T-cell (primary cell): ENCODE measurements around the gene S100P. TPM values are rescaled to one million over a fixed set of nuclear protein-coding genes. Genes with fewer than 3 reads are reported as not detected.

ENCODE experiments used
- ATAC-seq, 4 experiments: fragments of 200-7000 bp in 3 of 4; fragments of 150-1000 bp in 1 of 4; cut with Tn5 transposase; replicated peaks in 1 of 4; 1 replicate in 3 of 4; 2 replicates in 1 of 4; pipeline ENCODE4 v1.10.0; 2021; ENCODE audit warnings: moderate library complexity in 3 of 4, mild to moderate bottlenecking in 2 of 4, moderate number of reproducible peaks in 1 of 4
- CTCF ChIA-PET, 2 donors: fragments of 300-600 bp; sonication (Branson Sonifier 250); formaldehyde crosslinking; loops; one replicate each; lab custom pipeline; 2022; ENCODE audit warnings: antibody characterized with exemption in 2 of 2; lab: Charles Lee
- POLR2A ChIA-PET, 2 donors: fragments of 300-600 bp; sonication (Branson Sonifier 250); formaldehyde crosslinking; loops; one replicate each; lab custom pipeline; 2022; ENCODE audit warnings: antibody characterized with exemption in 2 of 2; lab: Charles Lee
- DNase-seq, 35 experiments: peaks; one replicate each; pipeline versions ENCODE4 v3.0.0 to v3.0.0-alpha.2; 2013 to 2023
- H3K27ac ChIP-seq: one replicate; pipeline ENCODE4 v1.5.1; 2013; ENCODE audit warnings: low read length
- H3K27me3 ChIP-seq, 2 experiments: replicated peaks in 1 of 2; 1 replicate in 1 of 2; 2 replicates in 1 of 2; pipeline versions ENCODE4 v1.6.1 to v1.7.0; 2013; ENCODE audit warnings: low read length in 1 of 2, mixed read lengths in 1 of 2; ENCODE audit not compliant: control insufficient read depth in 2 of 2, insufficient read depth in 2 of 2; ENCODE audit errors: extremely low read depth in 1 of 2
- H3K36me3 ChIP-seq, 2 donors: 1 replicate in 1 of 2; 2 replicates in 1 of 2; pipeline versions ENCODE4 v1.6.1 to v1.7.0; 2013; ENCODE audit warnings: low read length in 1 of 2; ENCODE audit not compliant: control insufficient read depth in 2 of 2, insufficient read depth in 1 of 2; ENCODE audit errors: extremely low read depth in 1 of 2
- H3K4me1 ChIP-seq, 2 experiments: 1 replicate in 1 of 2; 2 replicates in 1 of 2; pipeline versions ENCODE4 v1.6.1 to v1.7.0; 2013; ENCODE audit warnings: low read length in 2 of 2, mixed read lengths in 1 of 2; ENCODE audit not compliant: insufficient read depth in 2 of 2, control insufficient read depth in 1 of 2; ENCODE audit errors: extremely low read depth in 1 of 2
- H3K4me3 ChIP-seq, 2 donors: 1 replicate in 1 of 2; 2 replicates in 1 of 2; pipeline versions ENCODE4 v1.5.1 to v1.7.0; 2013; ENCODE audit warnings: mild to moderate bottlenecking in 2 of 2, low read length in 1 of 2, moderate library complexity in 1 of 2; ENCODE audit not compliant: control insufficient read depth in 1 of 2; ENCODE audit errors: extremely low read depth in 1 of 2
- H3K9me3 ChIP-seq: 2 replicates; pipeline ENCODE4 v1.7.0; 2013
- H3K27ac Mint-ChIP-seq, 2 donors: one replicate each; pipeline ENCODE4 v1.8.0; 2020 to 2021; ENCODE audit warnings: mild to moderate bottlenecking in 2 of 2, mixed read lengths in 2 of 2
- H3K27me3 Mint-ChIP-seq, 2 donors: one replicate each; pipeline ENCODE4 v1.8.0; 2021 to 2022; ENCODE audit warnings: mixed read lengths in 2 of 2
- H3K36me3 Mint-ChIP-seq: one replicate; pipeline ENCODE4 v1.8.0; 2021; ENCODE audit warnings: mixed read lengths
- H3K4me1 Mint-ChIP-seq, 3 donors: one replicate each; pipeline ENCODE4 v1.8.0; 2020 to 2022; ENCODE audit warnings: mixed read lengths in 3 of 3, mild to moderate bottlenecking in 1 of 3
- H3K4me3 Mint-ChIP-seq, 3 donors: one replicate each; pipeline ENCODE4 v1.8.0; 2020 to 2022; ENCODE audit warnings: mild to moderate bottlenecking in 3 of 3, mixed read lengths in 3 of 3, moderate library complexity in 3 of 3
- H3K9me3 Mint-ChIP-seq, 3 donors: one replicate each; pipeline ENCODE4 v1.8.0; 2020 to 2022; ENCODE audit warnings: mixed read lengths in 3 of 3
- WGBS: methylation state at CpG from one replicate; pipeline ENCODE4 v1.1.5; 2013; ENCODE audit warnings: missing lambda C conversion rate; ENCODE audit not compliant: insufficient coverage; 5-methylcytosine and 5-hydroxymethylcytosine counted together
- total RNA-seq, 35 experiments: library from RNA in 6 of 35; stranded (reverse) in 6 of 35; fragments of 120-200 nt in 1 of 35; gene quantifications; one replicate each; pipeline versions ENCODE4 v1.2.1 to v1.2.4 and lab custom pipeline; 2013 to 2026

Gene S100P
- total RNA-seq, 5 donors from 2014 or later (not counting 1 experiment from before 2014, with no cell fraction given) = 0.70 to 3.8 (median 1.9) TPM; not detected in 1

DNA sequence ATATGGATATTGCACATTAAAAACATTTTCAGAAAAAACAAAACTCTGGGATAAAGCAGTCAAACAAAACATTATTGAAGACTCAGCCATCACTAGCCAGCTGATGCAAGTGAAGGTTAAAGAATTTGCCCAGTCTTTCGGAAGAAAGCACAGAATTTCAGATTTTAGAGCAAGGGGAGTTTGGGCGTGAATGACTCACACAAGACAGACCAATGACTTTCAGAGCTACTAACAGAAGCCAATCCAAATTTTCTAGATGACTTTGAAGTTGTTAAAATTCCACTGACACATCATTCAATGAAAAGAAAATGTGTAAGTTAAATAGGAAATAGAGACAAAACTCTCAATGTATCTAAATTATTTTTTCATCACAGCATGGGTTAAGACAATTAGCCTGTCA, 12.0 kb downstream of the S100P start:
- Histone ChIP-seq H3K9me3 (no peaks in the 10 kb centered on the region), H3K4me3 (no peak overlapping the region), H3K4me1 (peaks cover 27 to 39% of the 10 kb centered on the region in 2 experiments), H3K36me3 (peaks cover 0 to 34% of the 10 kb centered on the region in 2 donors), H3K27ac (no peak overlapping the region), H3K27me3 (no peaks in the 10 kb centered on the region)
- DNase-seq (no peak), ATAC-seq (no peak)
- ChIA-PET POLR2A (interaction anchor here in 1 of 2 donors (0.8 kb wide), 1 partner anchor 13 kb away, joined by 3 read pairs; no protein-coding TSS in a partner anchor), CTCF (interaction anchor here (1.0 to 3.8 kb wide), 4 partner anchors 9 to 32 kb away, joined by 3 to 18 read pairs (median 7); a partner anchor contains a TSS)
- Mint-ChIP-seq H3K9me3 (no peaks in the 10 kb centered on the region), H3K36me3 (peaks cover 60% of the 10 kb centered on the region), H3K27me3 (no peaks in the 10 kb centered on the region), H3K27ac (peak overlapping the region; percentile 3 to 52), H3K4me3 (peak overlapping the region in 1 of 3 donors; percentile 96), H3K4me1 (peaks cover 70 to 76% (median 72%) of the 10 kb centered on the region in 3 donors)
- WGBS = no CpG with 5 or more reads among the region's 2 CpGs

DNA sequence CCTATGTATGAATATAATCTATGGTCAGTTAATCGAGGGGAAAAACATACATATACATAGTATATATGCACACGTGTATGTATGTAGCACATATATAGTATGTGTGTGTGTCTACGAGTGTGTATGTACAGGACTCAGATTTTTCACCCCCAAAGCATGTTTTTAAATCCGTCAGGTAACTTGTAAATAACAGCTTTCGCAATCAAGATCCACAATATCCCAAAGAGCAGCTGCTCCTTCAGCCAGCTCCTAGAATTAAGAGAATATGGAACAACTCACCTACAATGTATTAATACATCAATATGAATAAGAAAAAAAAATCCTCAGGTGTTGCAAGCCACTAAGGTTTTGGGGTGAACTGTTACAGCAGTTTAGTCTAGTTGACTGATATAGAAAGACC, 12.5 kb downstream of the S100P start:
- H3K4me3 Mint-ChIP-seq = peak overlapping the region; percentile 32 to 96 (median 58)
- peaks cover 58% of the 10 kb centered on the region for H3K36me3 Mint-ChIP-seq
- peaks cover 72 to 78% (median 77%) of the 10 kb centered on the region in 3 donors for H3K4me1 Mint-ChIP-seq
- Histone ChIP-seq H3K4me1 (peaks cover 27 to 39% of the 10 kb centered on the region in 2 experiments), H3K27ac (no peak overlapping the region), H3K36me3 (peaks cover 0 to 33% of the 10 kb centered on the region in 2 donors), H3K9me3 (no peaks in the 10 kb centered on the region), H3K27me3 (no peaks in the 10 kb centered on the region), H3K4me3 (no peak overlapping the region)
- DNase-seq = no peak
- POLR2A ChIA-PET = interaction anchor here in 1 of 2 donors (0.7 to 0.8 kb wide), 2 partner anchors 13 to 31 kb away, joined by 3 read pairs; no protein-coding TSS in a partner anchor
- ATAC-seq = no peak
- peak overlapping the region; percentile 52 to 72 for H3K27ac Mint-ChIP-seq
- no peaks in the 10 kb centered on the region for H3K27me3 Mint-ChIP-seq
- WGBS = no CpG with 5 or more reads among the region's 5 CpGs
- CTCF ChIA-PET = interaction anchor here in 1 of 2 donors (1.2 to 3.8 kb wide), 4 partner anchors 10 to 33 kb away, joined by 4 to 18 read pairs (median 7); a partner anchor contains a TSS
- H3K9me3 Mint-ChIP-seq = no peaks in the 10 kb centered on the region

DNA sequence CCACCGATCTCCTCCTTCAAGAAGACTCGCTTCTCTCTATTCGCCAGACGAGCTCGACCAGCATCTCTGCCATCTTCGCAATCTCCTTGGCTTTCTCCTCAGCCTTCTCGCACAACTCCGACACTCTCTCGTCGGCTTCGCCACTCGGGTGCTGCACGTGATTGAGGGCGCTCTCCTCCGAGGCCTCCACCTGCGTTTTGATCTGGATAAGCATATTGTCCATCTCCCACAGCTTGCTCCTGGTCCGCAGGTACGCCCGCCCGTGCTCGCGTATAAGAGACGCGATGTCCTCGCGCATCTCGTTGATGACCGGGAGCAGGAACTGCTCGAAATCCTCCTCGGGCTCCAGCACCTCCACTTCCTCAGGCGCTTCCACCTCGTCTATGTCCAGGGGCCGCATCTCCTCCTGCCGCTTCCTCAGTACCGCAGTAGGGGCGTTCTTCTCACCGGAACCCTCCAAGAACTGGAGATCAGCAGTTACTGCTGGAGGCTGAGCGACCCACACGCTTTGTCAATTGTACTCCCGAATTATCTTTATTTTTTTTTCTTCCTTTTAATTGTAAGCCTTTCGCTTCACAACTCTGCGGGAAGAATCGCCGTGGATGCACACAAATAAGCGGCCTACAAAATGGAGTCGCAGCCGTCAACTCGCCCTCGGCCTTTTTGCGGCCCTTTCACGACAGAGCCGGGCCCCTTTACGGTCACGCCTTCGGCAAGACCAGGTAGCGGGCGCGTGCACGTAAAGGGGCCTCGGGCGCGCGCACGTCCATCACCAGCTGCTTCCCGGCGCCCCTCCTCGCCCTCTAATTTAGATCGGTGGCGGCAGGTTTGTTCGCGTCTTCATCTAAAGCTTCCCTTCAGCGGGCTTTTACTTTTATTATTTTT, 15.8 kb downstream of the S100P start, which contains the start of gene MRFAP1L1:
TSS of gene MRFAP1L1 (minus strand) at position 636 of the 885 bp plus-strand sequence. CDS start at position 400, 236 bp downstream.
- DNase-seq = peak; percentile 92 to 99 (median 97)
- Mint-ChIP-seq H3K4me1 (peaks cover 60 to 71% (median 62%) of the 10 kb centered on the region in 3 donors), H3K4me3 (peak within 1 kb of the TSS; percentile 96 to 100 (median 97)), H3K27ac (peak within 1 kb of the TSS; percentile 97 to 99), H3K27me3 (no peaks in the 10 kb centered on the region), H3K9me3 (no peaks in the 10 kb centered on the region), H3K36me3 (peaks cover 43% of the 10 kb centered on the region)
- CTCF ChIA-PET = interaction anchor here (0.6 to 3.2 kb wide), 11 partner anchors 8 to 164 kb away, joined by 3 to 48 read pairs (median 6); partner anchors contain the start of gene MRFAP1 (in 1 of the 2)
- Histone ChIP-seq H3K4me1 (peaks cover 22 to 39% of the 10 kb centered on the region in 2 experiments), H3K27ac (peak within 1 kb of the TSS; percentile 71), H3K27me3 (no peaks in the 10 kb centered on the region), H3K36me3 (peaks cover 0 to 22% of the 10 kb centered on the region in 2 donors), H3K4me3 (peak within 1 kb of the TSS; percentile 67 to 87), H3K9me3 (no peaks in the 10 kb centered on the region)
- POLR2A ChIA-PET = interaction anchor here in 1 of 2 donors (0.6 to 2.4 kb wide), 7 partner anchors 19 to 37 kb away, joined by 3 to 10 read pairs (median 4); a partner anchor contains a TSS
- ATAC-seq = peak; percentile 83 to 90 (median 86)
- 0% methylated on average over 63 of the region's 72 CpGs for WGBS

DNA sequence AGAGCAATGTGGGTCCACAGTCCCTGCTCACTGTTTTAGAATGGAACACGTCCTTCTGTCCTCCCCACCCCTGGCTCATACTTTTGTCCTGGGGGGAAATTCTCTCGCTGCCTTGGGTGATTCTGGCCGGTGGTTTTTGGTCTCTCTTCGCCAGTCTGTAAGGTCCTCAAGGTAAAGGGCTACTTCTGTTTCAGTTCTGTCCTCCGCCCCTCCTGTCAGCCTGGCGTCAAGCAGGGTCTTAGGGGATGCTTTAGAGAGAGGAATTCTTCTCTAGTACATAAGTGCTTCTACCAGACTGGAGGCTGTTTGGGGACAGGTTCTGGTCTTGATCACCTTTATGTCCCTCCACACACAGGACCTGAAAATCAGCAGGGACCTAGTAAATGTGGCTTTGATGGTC, 16.6 kb downstream of the S100P start:
- Histone ChIP-seq H3K9me3 (no peaks in the 10 kb centered on the region), H3K27ac (peak overlapping the region; percentile 71), H3K36me3 (peaks cover 0 to 19% of the 10 kb centered on the region in 2 donors), H3K4me3 (peak overlapping the region; percentile 67 to 87), H3K4me1 (peaks cover 22 to 40% of the 10 kb centered on the region in 2 experiments), H3K27me3 (no peaks in the 10 kb centered on the region)
- H3K27ac Mint-ChIP-seq = peak overlapping the region; percentile 97 to 99
- ATAC-seq (no peak), DNase-seq (no peak)
- H3K36me3 Mint-ChIP-seq = peaks cover 34% of the 10 kb centered on the region
- H3K27me3 Mint-ChIP-seq = no peaks in the 10 kb centered on the region
- WGBS = no CpG with 5 or more reads among the region's 6 CpGs
- H3K4me3 Mint-ChIP-seq = peak overlapping the region; percentile 96 to 100 (median 97)
- CTCF ChIA-PET = interaction anchor here in 1 of 2 donors (0.6 to 3.2 kb wide), 7 partner anchors 9 to 163 kb away, joined by 3 to 48 read pairs (median 6); partner anchors contain the start of gene MRFAP1
- H3K9me3 Mint-ChIP-seq = no peaks in the 10 kb centered on the region
- peaks cover 54 to 63% (median 58%) of the 10 kb centered on the region in 3 donors for H3K4me1 Mint-ChIP-seq
- POLR2A ChIA-PET = interaction anchor here in 1 of 2 donors (0.6 to 1.3 kb wide), 4 partner anchors 28 to 38 kb away, joined by 3 to 10 read pairs (median 3); a partner anchor contains a TSS

DNA sequence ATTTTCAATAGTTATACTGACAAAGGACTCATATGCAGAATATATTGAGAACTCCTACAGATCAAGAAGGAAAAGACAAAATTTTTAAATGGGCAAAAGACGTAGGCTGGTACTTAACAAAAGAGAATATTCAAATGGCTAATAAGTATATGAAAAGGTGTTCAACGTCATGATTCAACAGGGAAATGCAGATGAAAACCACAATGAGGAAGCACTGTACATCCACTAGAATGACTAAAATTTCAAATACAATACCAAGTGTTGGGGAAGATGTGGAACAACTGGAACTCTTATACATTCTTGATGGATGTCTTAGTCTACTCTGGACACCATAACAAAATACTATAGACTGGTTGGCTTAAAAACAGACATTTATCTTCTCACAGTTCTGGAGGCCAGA, 17.3 kb downstream of the S100P start:
- DNase-seq (no peak), ATAC-seq (no peak)
- Mint-ChIP-seq H3K27me3 (no peaks in the 10 kb centered on the region), H3K4me3 (peak overlapping the region in 1 of 3 donors; percentile 45), H3K4me1 (peaks cover 54 to 63% (median 58%) of the 10 kb centered on the region in 3 donors), H3K9me3 (no peaks in the 10 kb centered on the region), H3K36me3 (peaks cover 30% of the 10 kb centered on the region), H3K27ac (peak overlapping the region; percentile 48 to 97)
- Histone ChIP-seq H3K4me3 (no peak overlapping the region), H3K4me1 (peaks cover 27 to 40% of the 10 kb centered on the region in 2 experiments), H3K27me3 (no peaks in the 10 kb centered on the region), H3K9me3 (no peaks in the 10 kb centered on the region), H3K27ac (no peak overlapping the region), H3K36me3 (peaks cover 0 to 14% of the 10 kb centered on the region in 2 donors)
- CTCF ChIA-PET = interaction anchor here (0.6 to 1.3 kb wide), 2 partner anchors 36 to 101 kb away, joined by 4 read pairs; no protein-coding TSS in a partner anchor
- WGBS = no CpG with 5 or more reads among the region's 2 CpGs
- POLR2A ChIA-PET = no interaction called here
